HEK293 (cell line): ENCODE data around the gene PRKCZ.

Source experiments
- GLI4 ChIP-seq: fragments of 450-650 bp; formaldehyde crosslinking; IDR thresholded peaks from 2 replicates; pipeline ENCODE4 v1.5.1; 2016; ENCODE audit warnings: missing biosample characterization, missing genetic modification characterization
- PATZ1 ChIP-seq: fragments of 450-650 bp; formaldehyde crosslinking; IDR thresholded peaks from 2 replicates; pipeline ENCODE4 v1.5.1; 2016; ENCODE audit warnings: missing biosample characterization, missing genetic modification characterization
- ZBTB11 ChIP-seq: fragments of 450-650 bp; formaldehyde crosslinking; conservative IDR thresholded peaks from 2 replicates; pipeline ENCODE4 v1.5.1; 2016; ENCODE audit warnings: low read depth, missing biosample characterization, missing genetic modification characterization
- ZBTB6 ChIP-seq: fragments of 450-650 bp; formaldehyde crosslinking; IDR thresholded peaks from 2 replicates; pipeline ENCODE4 v1.5.1; 2017; ENCODE audit warnings: missing biosample characterization, missing genetic modification characterization
- ZFP41 ChIP-seq: fragments of 450-650 bp; formaldehyde crosslinking; IDR thresholded peaks from 2 replicates; pipeline ENCODE4 v1.5.1; 2016; ENCODE audit warnings: missing biosample characterization, missing genetic modification characterization, borderline replicate concordance
- ZFP69B ChIP-seq: fragments of 450-650 bp; formaldehyde crosslinking; IDR thresholded peaks from 2 replicates; pipeline ENCODE4 v1.5.1; 2016; ENCODE audit warnings: missing biosample characterization, missing genetic modification characterization
- ZNF112 ChIP-seq: fragments of 450-650 bp; formaldehyde crosslinking; IDR thresholded peaks from 2 replicates; pipeline ENCODE4 v1.5.0; 2017; ENCODE audit warnings: missing biosample characterization, missing genetic modification characterization
- ZNF121 ChIP-seq: fragments of 450-650 bp; formaldehyde crosslinking; IDR thresholded peaks from 2 replicates; pipeline ENCODE4 v1.5.1; 2016; ENCODE audit warnings: missing biosample characterization, missing genetic modification characterization
- ZNF140 ChIP-seq: fragments of 450-650 bp; formaldehyde crosslinking; IDR thresholded peaks from 2 replicates; pipeline ENCODE4 v1.5.1; 2016; ENCODE audit warnings: missing biosample characterization, missing genetic modification characterization
- ZNF221 ChIP-seq: fragments of 450-650 bp; formaldehyde crosslinking; IDR thresholded peaks from 2 replicates; pipeline ENCODE4 v1.5.1; 2017; ENCODE audit warnings: missing biosample characterization, missing genetic modification characterization, borderline replicate concordance
- ZNF24 ChIP-seq: fragments of 450-650 bp; formaldehyde crosslinking; IDR thresholded peaks from 2 replicates; pipeline ENCODE4 v1.5.1; 2016; ENCODE audit warnings: missing biosample characterization, missing genetic modification characterization
- ZNF274 ChIP-seq, 2 experiments: fragments of 200-500 bp in 1 of 2; fragments of 450-650 bp in 1 of 2; sonication (Bioruptor generic) in 1 of 2; formaldehyde crosslinking in 1 of 2; IDR thresholded peaks; 2 replicates each; pipeline versions ENCODE4 v1.5.1 to v1.6.1; 2014 to 2016; ENCODE audit warnings: borderline replicate concordance in 1 of 2, inconsistent platforms in 1 of 2, low read length in 1 of 2, missing biosample characterization in 1 of 2, missing genetic modification characterization in 1 of 2
- ZNF416 ChIP-seq: fragments of 450-650 bp; formaldehyde crosslinking; IDR thresholded peaks from 2 replicates; pipeline ENCODE4 v1.5.1; 2016; ENCODE audit warnings: missing biosample characterization, missing genetic modification characterization
- ZNF514 ChIP-seq: fragments of 450-650 bp; formaldehyde crosslinking; IDR thresholded peaks from 2 replicates; pipeline ENCODE4 v1.5.1; 2016; ENCODE audit warnings: missing biosample characterization, missing genetic modification characterization
- ZNF521 ChIP-seq: fragments of 450-650 bp; formaldehyde crosslinking; IDR thresholded peaks from 2 replicates; pipeline ENCODE4 v1.5.1; 2017; ENCODE audit warnings: missing biosample characterization, mild to moderate bottlenecking, missing genetic modification characterization
- ZNF549 ChIP-seq: fragments of 450-650 bp; IDR thresholded peaks from 2 replicates; pipeline ENCODE4 v1.5.1; 2018; ENCODE audit warnings: missing biosample characterization, missing genetic modification characterization, mild to moderate bottlenecking, inconsistent platforms, moderate library complexity
- ZNF596 ChIP-seq: fragments of 450-650 bp; IDR thresholded peaks from 2 replicates; pipeline ENCODE4 v1.5.0; 2018; ENCODE audit warnings: missing biosample characterization, mild to moderate bottlenecking, missing genetic modification characterization, moderate library complexity
- ZNF677 ChIP-seq: fragments of 450-650 bp; IDR thresholded peaks from 2 replicates; pipeline ENCODE4 v1.5.0; 2018; ENCODE audit warnings: missing biosample characterization, mild to moderate bottlenecking, missing genetic modification characterization, moderate library complexity
- ZNF692 ChIP-seq: fragments of 450-650 bp; formaldehyde crosslinking; IDR thresholded peaks from 2 replicates; pipeline ENCODE4 v1.5.1; 2016; ENCODE audit warnings: missing biosample characterization, missing genetic modification characterization
- ZNF777 ChIP-seq: fragments of 450-650 bp; formaldehyde crosslinking; IDR thresholded peaks from 2 replicates; pipeline ENCODE4 v1.5.1; 2017; ENCODE audit warnings: missing biosample characterization, missing genetic modification characterization, borderline replicate concordance
- ZXDB ChIP-seq: fragments of 450-650 bp; formaldehyde crosslinking; IDR thresholded peaks from 2 replicates; pipeline ENCODE4 v1.5.1; 2016; ENCODE audit warnings: missing biosample characterization, missing genetic modification characterization
- TF ChIP-seq, protein P1 (sequence below): fragments of 450-650 bp; formaldehyde crosslinking; IDR thresholded peaks from 2 replicates; pipeline ENCODE4 v1.5.1; 2016; ENCODE audit warnings: missing biosample characterization, missing genetic modification characterization
- TF ChIP-seq, protein P2 (sequence below): fragments of 450-650 bp; formaldehyde crosslinking; IDR thresholded peaks from 2 replicates; pipeline ENCODE4 v1.5.1; 2017; ENCODE audit warnings: missing biosample characterization, missing genetic modification characterization

The PRKCZ gene

DNA sequence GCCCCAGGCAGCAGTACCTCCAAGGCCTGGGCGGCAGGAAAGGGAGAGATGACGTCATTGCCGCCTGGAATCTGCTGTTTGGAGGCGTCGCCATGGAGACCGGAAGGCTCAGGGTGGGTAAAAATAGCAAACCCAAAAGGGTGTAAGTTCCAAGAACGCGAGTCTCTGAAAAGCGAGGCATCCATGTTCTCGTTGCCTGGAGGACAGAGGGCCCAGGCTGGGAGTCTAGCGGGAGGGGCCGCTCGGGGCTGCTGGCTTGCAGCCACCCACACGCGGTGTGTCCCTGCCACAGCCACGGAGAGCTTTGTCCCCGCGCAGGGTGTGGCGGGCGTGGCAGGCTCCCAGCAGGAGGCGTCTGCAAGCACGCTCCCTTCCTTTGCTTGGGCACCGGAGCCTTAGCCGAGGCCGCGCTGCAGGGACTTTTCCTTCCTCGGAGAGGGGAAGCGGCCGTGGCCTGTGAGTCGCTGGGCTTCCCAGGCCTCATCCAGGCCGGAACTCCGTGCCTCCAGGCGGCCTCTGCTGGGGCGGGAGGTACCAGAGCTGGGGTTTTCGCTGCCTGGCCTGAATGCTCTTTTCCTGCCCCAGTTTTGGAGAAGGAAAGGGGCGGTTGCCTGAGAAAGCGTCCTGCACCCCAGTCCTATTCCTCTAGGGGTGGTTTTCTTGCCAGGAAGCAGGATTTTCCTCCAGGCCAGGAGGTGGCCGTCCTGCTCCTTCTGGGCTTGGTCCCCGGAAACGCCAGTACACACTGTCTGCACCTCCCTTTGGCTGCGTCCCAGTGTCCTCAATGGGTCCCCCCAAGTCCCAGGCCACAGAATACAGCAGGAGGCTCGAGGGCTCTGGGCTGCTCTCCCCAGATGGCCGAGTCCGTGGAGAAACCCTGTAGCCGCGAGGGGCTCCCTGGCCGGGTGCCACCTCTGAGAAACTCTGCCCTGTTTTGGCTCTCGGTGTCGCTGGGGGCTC, 162.6 kb downstream of the PRKCZ start (continued):
- TF ChIP-seq, protein P1, sequence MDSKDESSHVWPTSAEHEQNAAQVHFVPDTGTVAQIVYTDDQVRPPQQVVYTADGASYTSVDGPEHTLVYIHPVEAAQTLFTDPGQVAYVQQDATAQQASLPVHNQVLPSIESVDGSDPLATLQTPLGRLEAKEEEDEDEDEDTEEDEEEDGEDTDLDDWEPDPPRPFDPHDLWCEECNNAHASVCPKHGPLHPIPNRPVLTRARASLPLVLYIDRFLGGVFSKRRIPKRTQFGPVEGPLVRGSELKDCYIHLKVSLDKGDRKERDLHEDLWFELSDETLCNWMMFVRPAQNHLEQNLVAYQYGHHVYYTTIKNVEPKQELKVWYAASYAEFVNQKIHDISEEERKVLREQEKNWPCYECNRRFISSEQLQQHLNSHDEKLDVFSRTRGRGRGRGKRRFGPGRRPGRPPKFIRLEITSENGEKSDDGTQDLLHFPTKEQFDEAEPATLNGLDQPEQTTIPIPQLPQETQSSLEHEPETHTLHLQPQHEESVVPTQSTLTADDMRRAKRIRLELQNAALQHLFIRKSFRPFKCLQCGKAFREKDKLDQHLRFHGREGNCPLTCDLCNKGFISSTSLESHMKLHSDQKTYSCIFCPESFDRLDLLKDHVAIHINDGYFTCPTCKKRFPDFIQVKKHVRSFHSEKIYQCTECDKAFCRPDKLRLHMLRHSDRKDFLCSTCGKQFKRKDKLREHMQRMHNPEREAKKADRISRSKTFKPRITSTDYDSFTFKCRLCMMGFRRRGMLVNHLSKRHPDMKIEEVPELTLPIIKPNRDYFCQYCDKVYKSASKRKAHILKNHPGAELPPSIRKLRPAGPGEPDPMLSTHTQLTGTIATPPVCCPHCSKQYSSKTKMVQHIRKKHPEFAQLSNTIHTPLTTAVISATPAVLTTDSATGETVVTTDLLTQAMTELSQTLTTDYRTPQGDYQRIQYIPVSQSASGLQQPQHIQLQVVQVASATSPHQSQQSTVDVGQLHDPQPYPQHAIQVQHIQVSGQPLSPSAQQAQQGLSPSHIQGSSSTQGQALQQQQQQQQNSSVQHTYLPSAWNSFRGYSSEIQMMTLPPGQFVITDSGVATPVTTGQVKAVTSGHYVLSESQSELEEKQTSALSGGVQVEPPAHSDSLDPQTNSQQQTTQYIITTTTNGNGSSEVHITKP (tag by site-specific recombination): peak; percentile 60
- TF ChIP-seq ZNF140: no peak
- TF ChIP-seq ZNF521 (tag by site-specific recombination): no peak
- peak; percentile 88 for TF ChIP-seq PATZ1
- 0 out of 2 replicates have a peak, but pooled peaks have one; percentile 35 for TF ChIP-seq ZNF24 (tag by site-specific recombination)
- TF ChIP-seq ZXDB (tag by site-specific recombination): peak; percentile 72; the same call in 1 of the 2 replicates
- TF ChIP-seq ZNF121 (tag by site-specific recombination): no peak
- no peak for TF ChIP-seq ZNF112 (tag by site-specific recombination)
- TF ChIP-seq, protein P2, sequence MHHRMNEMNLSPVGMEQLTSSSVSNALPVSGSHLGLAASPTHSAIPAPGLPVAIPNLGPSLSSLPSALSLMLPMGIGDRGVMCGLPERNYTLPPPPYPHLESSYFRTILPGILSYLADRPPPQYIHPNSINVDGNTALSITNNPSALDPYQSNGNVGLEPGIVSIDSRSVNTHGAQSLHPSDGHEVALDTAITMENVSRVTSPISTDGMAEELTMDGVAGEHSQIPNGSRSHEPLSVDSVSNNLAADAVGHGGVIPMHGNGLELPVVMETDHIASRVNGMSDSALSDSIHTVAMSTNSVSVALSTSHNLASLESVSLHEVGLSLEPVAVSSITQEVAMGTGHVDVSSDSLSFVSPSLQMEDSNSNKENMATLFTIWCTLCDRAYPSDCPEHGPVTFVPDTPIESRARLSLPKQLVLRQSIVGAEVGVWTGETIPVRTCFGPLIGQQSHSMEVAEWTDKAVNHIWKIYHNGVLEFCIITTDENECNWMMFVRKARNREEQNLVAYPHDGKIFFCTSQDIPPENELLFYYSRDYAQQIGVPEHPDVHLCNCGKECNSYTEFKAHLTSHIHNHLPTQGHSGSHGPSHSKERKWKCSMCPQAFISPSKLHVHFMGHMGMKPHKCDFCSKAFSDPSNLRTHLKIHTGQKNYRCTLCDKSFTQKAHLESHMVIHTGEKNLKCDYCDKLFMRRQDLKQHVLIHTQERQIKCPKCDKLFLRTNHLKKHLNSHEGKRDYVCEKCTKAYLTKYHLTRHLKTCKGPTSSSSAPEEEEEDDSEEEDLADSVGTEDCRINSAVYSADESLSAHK: 0 out of 2 replicates have a peak, but pooled peaks have one; percentile 41
- no peak for TF ChIP-seq ZFP41
- no peak for TF ChIP-seq ZNF221 (tag by site-specific recombination)
- peak; percentile 67 for TF ChIP-seq ZNF692 (tag by site-specific recombination)
- no peak for TF ChIP-seq GLI4 (tag by site-specific recombination)
- no peak for TF ChIP-seq ZNF274 (IDR thresholded peaks at IDR 0.05; ENCODE audit: low read length)
- TF ChIP-seq ZNF274 (tag by site-specific recombination; IDR thresholded peaks at IDR 0.05; ENCODE audit: borderline replicate concordance): no peak
- TF ChIP-seq ZNF549 (tag by site-specific recombination): no peak
- peak; percentile 71 for TF ChIP-seq ZFP69B (tag by site-specific recombination)
- TF ChIP-seq ZNF416: no peak
- no peak for TF ChIP-seq ZNF596 (tag by site-specific recombination)
- TF ChIP-seq ZNF677: no peak
- TF ChIP-seq ZBTB6 (tag by site-specific recombination): peak; percentile 40; the same call in 1 of the 2 replicates
- TF ChIP-seq ZBTB11 (tag by site-specific recombination): no peak
- TF ChIP-seq ZNF777 (tag by site-specific recombination): no peak
- no peak for TF ChIP-seq ZNF514 (tag by site-specific recombination)
